Naive thymus-derived CD8-positive, alpha-beta T cell (primary cell): ENCODE data around the gene LOXL4. TPM values are rescaled to one million over a fixed set of nuclear protein-coding genes. Genes with fewer than 3 reads are reported as not detected.

Experiments
- ATAC-seq, 2 donors: fragments of 150-1000 bp; cut with Tn5 transposase in 1 of 2; sonication (Bioruptor Pico), chemical (Tn5 transposase) in 1 of 2; 1 replicate in 1 of 2; 2 replicates in 1 of 2; pipeline ENCODE4 v1.10.0; 2021; ENCODE audit warnings: mild to moderate bottlenecking in 2 of 2, moderate library complexity in 2 of 2
- POLR2A ChIA-PET: fragments of 350-600 bp; sonication (Branson Sonifier 250); formaldehyde crosslinking; loops from one replicate; lab custom pipeline; 2021; ENCODE audit warnings: antibody characterized with exemption; lab: Charles Lee
- DNase-seq, 10 donors: peaks; one replicate each; pipeline versions ENCODE4 v3.0.0 to v3.0.0-alpha.2; 2020 to 2022
- H3K27ac Mint-ChIP-seq, 10 donors: one replicate each; pipeline ENCODE4 v1.8.0; 2020 to 2022; ENCODE audit warnings: mild to moderate bottlenecking in 10 of 10, mixed read lengths in 10 of 10, moderate library complexity in 4 of 10, inconsistent platforms in 1 of 10
- H3K27me3 Mint-ChIP-seq, 5 donors: one replicate each; pipeline ENCODE4 v1.8.0; 2021 to 2022; ENCODE audit warnings: mixed read lengths in 5 of 5
- H3K36me3 Mint-ChIP-seq, 3 donors: one replicate each; pipeline ENCODE4 v1.8.0; 2020 to 2022; ENCODE audit warnings: mixed read lengths in 3 of 3, mild to moderate bottlenecking in 2 of 3, inconsistent platforms in 1 of 3
- H3K4me1 Mint-ChIP-seq, 4 donors: one replicate each; pipeline ENCODE4 v1.8.0; 2021 to 2022; ENCODE audit warnings: mixed read lengths in 4 of 4
- H3K4me3 Mint-ChIP-seq, 10 donors: one replicate each; pipeline ENCODE4 v1.8.0; 2020 to 2022; ENCODE audit warnings: mild to moderate bottlenecking in 10 of 10, mixed read lengths in 10 of 10, moderate library complexity in 6 of 10, inconsistent platforms in 1 of 10
- H3K9me3 Mint-ChIP-seq, 9 donors: one replicate each; pipeline ENCODE4 v1.8.0; 2020 to 2022; ENCODE audit warnings: mixed read lengths in 9 of 9, mild to moderate bottlenecking in 3 of 9, inconsistent platforms in 1 of 9, moderate library complexity in 1 of 9
- polyA plus RNA-seq, 3 donors: library from polyadenylated mRNA; unstranded; fragments of 300-500 nt; fragmentation: Illumina TruSeq; gene quantifications; one replicate each; pipeline ENCODE4 v1.2.3, GENCODE V29; 2021
- total RNA-seq, 8 experiments: library from RNA in 2 of 8; stranded (reverse) in 2 of 8; gene quantifications; one replicate each; pipeline ENCODE4 v1.2.3 and lab custom pipeline; 2021 to 2026

The LOXL4 gene
- total and polyA plus RNA-seq, 5 experiments from 2014 or later, result 0.12 TPM; not detected in 4

- Mint-ChIP-seq H3K36me3 (peaks cover 0 to 8% (median 3%) of the 10 kb centered on the region in 3 donors), H3K27me3 (peaks cover 10 to 69% (median 40%) of the 10 kb centered on the region in 5 donors), H3K27ac (no peak overlapping the region), H3K4me1 (peaks cover 1 to 10% (median 5%) of the 10 kb centered on the region in 4 donors), H3K9me3 (peaks cover 0 to 3% (median 0%) of the 10 kb centered on the region in 9 donors), H3K4me3 (no peak overlapping the region)
- no peak for DNase-seq
- ATAC-seq, result no peak
- POLR2A ChIA-PET, result no interaction called here
Measured at GRCh38 chr10:98306501-98306900, 38.5 kb upstream of the LOXL4 start.

- no peak overlapping the region for H3K27ac Mint-ChIP-seq
- peaks cover 0 to 8% (median 5%) of the 10 kb centered on the region in 3 donors for H3K36me3 Mint-ChIP-seq
- DNase-seq (no peak), ATAC-seq (no peak)
- peaks cover 10 to 71% (median 40%) of the 10 kb centered on the region in 5 donors for H3K27me3 Mint-ChIP-seq
- peaks cover 0 to 3% (median 0%) of the 10 kb centered on the region in 9 donors for H3K9me3 Mint-ChIP-seq
- POLR2A ChIA-PET, result no interaction called here
- H3K4me1 Mint-ChIP-seq, result peaks cover 0 to under 1% (median 0%) of the 10 kb centered on the region in 4 donors
- H3K4me3 Mint-ChIP-seq, result no peak overlapping the region
Measured at GRCh38 chr10:98303569-98303968, 35.6 kb upstream of the LOXL4 start.

- H3K27me3 Mint-ChIP-seq, result peaks cover 10 to 66% (median 39%) of the 10 kb centered on the region in 5 donors
- peaks cover 0 to 8% (median 5%) of the 10 kb centered on the region in 3 donors for H3K36me3 Mint-ChIP-seq
- no peak for ATAC-seq
- POLR2A ChIA-PET, result no interaction called here
- no peaks in the 10 kb centered on the region for H3K4me1 Mint-ChIP-seq
- DNase-seq, result no peak
- peaks cover 0 to 3% (median 0%) of the 10 kb centered on the region in 9 donors for H3K9me3 Mint-ChIP-seq
- H3K27ac Mint-ChIP-seq, result no peak overlapping the region
- no peak overlapping the region for H3K4me3 Mint-ChIP-seq
Measured at GRCh38 chr10:98302741-98303365, 34.9 kb upstream of the LOXL4 start.

DNA sequence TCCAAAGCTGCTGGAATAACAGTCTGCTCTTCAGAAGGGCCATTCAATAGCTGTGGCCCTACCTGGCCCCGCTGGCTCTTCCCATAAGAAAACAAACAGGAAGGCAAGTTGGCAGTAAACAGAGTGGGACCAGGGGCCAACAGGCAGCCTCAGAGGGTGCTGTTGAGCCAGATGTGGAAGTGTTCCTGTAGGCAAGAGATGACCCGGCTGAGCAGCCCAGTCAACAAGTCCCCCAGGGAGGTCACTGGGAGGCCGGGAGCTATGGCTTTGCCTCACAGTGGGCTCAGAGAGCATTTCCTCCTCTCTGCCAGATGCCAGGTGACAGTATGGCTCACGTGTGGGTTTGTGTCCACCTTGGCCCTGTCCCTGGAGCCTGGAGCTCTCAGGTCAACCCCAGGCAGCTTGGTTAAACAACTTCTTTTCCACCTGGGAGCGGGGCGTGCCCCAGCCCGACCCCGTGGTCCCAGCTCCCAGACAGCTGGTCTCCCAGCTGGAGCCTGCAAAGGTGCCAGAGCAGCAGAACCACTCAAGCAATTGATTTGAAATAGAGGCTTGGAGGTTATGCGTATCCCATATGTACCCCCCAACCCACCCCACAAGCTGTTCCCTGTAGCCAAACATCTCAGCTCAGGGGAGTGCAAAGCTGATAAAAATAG is 33.8 kb upstream of the LOXL4 start:
- DNase-seq (no peak), ATAC-seq (no peak)
- no peak overlapping the region for H3K27ac Mint-ChIP-seq
- peaks cover 10 to 69% (median 44%) of the 10 kb centered on the region in 5 donors for H3K27me3 Mint-ChIP-seq
- peaks cover 0 to 8% (median 4%) of the 10 kb centered on the region in 3 donors for H3K36me3 Mint-ChIP-seq
- POLR2A ChIA-PET, result no interaction called here
- peaks cover 0 to under 1% (median 0%) of the 10 kb centered on the region in 4 donors for H3K4me1 Mint-ChIP-seq
- H3K4me3 Mint-ChIP-seq, result no peak overlapping the region
- H3K9me3 Mint-ChIP-seq, result peaks cover 0 to 3% (median 0%) of the 10 kb centered on the region in 9 donors

- no peaks in the 10 kb centered on the region for H3K9me3 Mint-ChIP-seq
- peaks cover 0 to 4% (median 2%) of the 10 kb centered on the region in 4 donors for H3K4me1 Mint-ChIP-seq
- ATAC-seq (no peak), DNase-seq (no peak)
- H3K27me3 Mint-ChIP-seq, result peaks cover 5 to 73% (median 46%) of the 10 kb centered on the region in 5 donors
- peak overlapping the region in 1 of 10 donors; percentile 20 for H3K4me3 Mint-ChIP-seq
- no peak overlapping the region for H3K27ac Mint-ChIP-seq
- H3K36me3 Mint-ChIP-seq, result peaks cover 0 to 4% (median 2%) of the 10 kb centered on the region in 3 donors
- POLR2A ChIA-PET, result no interaction called here
Measured at GRCh38 chr10:98300526-98301229, 32.7 kb upstream of the LOXL4 start.

GRCh38 chr10:98299341-98299740 is 31.3 kb upstream of the LOXL4 start:
- DNase-seq, result no peak
- Mint-ChIP-seq H3K9me3 (no peaks in the 10 kb centered on the region), H3K4me3 (no peak overlapping the region), H3K27me3 (peaks cover 3 to 72% (median 44%) of the 10 kb centered on the region in 5 donors), H3K27ac (no peak overlapping the region), H3K36me3 (peaks cover 0 to 2% (median 0%) of the 10 kb centered on the region in 3 donors), H3K4me1 (peaks cover 0 to 4% (median 2%) of the 10 kb centered on the region in 4 donors)
- ATAC-seq, result no peak
- POLR2A ChIA-PET, result no interaction called here

DNA sequence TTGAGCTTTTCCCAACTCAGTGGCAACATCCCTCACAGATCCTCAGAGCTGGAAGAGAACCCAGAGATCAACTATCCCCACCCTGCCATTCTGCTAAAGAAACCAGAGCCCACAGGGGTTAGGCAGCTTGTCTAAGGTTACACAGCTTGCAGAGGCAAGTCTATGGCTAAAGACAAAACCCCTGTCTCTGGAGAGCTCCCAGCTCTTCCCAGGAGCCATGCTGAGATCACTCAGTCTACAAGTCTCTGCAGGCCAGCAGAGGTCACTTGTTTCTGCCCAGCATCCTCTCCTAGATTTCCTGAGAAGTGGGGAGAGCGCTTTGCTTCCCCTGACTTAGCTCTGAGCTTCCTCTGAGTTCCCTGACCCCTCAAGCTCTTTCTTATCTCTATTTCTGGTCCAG is 28.5 kb upstream of the LOXL4 start:
- no peak overlapping the region for H3K27ac Mint-ChIP-seq
- H3K4me1 Mint-ChIP-seq, result peaks cover 0 to 4% (median 2%) of the 10 kb centered on the region in 4 donors
- DNase-seq (no peak), ATAC-seq (no peak)
- peaks cover 7 to 63% (median 40%) of the 10 kb centered on the region in 5 donors for H3K27me3 Mint-ChIP-seq
- peaks cover 0 to 2% (median 0%) of the 10 kb centered on the region in 3 donors for H3K36me3 Mint-ChIP-seq
- POLR2A ChIA-PET, result no interaction called here
- no peak overlapping the region for H3K4me3 Mint-ChIP-seq
- no peaks in the 10 kb centered on the region for H3K9me3 Mint-ChIP-seq

- Mint-ChIP-seq H3K4me3 (no peak overlapping the region), H3K4me1 (peaks cover 0 to 4% (median 2%) of the 10 kb centered on the region in 4 donors), H3K36me3 (peaks cover 0 to 2% (median 0%) of the 10 kb centered on the region in 3 donors), H3K27me3 (peaks cover 7 to 57% (median 37%) of the 10 kb centered on the region in 5 donors), H3K27ac (no peak overlapping the region), H3K9me3 (no peaks in the 10 kb centered on the region)
- no peak for DNase-seq
- POLR2A ChIA-PET, result no interaction called here
- ATAC-seq, result no peak
Measured at GRCh38 chr10:98295907-98296306, 27.9 kb upstream of the LOXL4 start.

DNA sequence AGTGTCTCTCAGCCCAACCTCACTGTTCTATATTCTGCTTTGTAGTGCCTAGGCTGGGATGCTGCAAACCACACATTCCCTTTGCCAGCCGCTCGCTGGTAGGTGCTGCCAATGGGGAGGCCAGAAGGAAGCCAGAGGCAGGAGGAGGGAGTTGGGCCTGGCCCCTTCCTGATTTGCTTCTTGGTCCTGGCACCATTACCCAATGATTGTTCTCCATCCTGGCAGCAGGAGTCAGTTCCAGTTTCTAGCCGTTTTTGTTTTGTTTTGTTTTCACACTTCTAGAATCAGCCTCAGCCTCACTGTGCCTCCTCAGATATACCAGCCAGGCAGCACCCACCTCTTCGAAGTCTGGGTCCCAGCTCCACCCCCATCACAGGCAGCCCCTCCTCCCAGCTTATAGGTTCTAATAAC is 27.4 kb upstream of the LOXL4 start:
- POLR2A ChIA-PET, result no interaction called here
- H3K9me3 Mint-ChIP-seq, result no peaks in the 10 kb centered on the region
- peaks cover 7 to 52% (median 32%) of the 10 kb centered on the region in 5 donors for H3K27me3 Mint-ChIP-seq
- no peak overlapping the region for H3K4me3 Mint-ChIP-seq
- ATAC-seq (no peak), DNase-seq (no peak)
- H3K27ac Mint-ChIP-seq, result peak overlapping the region in 1 of 10 donors; percentile 59
- peaks cover 0 to 2% (median 0%) of the 10 kb centered on the region in 3 donors for H3K36me3 Mint-ChIP-seq
- H3K4me1 Mint-ChIP-seq, result peaks cover 0 to 4% (median 2%) of the 10 kb centered on the region in 4 donors

- H3K4me1 Mint-ChIP-seq, result peaks cover 0 to 4% (median 2%) of the 10 kb centered on the region in 4 donors
Measured at GRCh38 chr10:98294270-98294627, 26.3 kb upstream of the LOXL4 start.

DNA sequence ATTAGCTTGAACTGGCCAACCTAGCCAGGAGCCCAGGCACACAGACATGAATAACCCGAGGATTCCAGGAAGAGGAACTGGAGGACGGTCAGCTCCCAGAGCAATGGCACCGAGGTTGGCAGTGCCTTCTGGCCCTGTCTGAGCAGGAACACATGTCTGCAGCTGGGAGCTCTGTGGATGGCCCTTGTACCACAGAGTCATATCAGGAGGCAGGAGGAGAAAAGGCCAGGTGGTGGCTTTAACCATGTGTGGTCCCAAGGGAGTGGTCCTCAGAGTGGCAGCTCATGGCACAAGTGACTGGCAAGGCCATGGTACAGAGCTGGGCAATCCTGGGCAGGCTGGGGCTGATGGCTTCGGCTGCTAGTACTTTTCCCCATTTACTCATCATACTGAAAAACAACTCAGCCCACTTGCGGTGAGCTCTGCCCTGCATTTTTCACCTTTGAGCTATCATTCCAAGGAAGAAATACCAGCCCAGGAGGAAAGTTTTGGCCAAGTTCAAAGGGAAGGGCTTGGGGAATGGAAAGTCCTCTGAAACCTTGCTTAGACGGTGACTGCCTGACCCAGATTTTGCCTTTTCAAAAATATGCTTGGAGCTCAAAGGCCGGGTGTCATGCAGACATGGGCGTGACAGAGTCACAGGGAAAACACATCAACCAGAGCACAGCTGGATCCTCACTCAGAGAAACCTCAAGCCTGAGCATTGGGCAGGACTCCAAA is 25.7 kb upstream of the LOXL4 start:
- peaks cover 0 to 4% (median 2%) of the 10 kb centered on the region in 4 donors for H3K4me1 Mint-ChIP-seq
- H3K4me3 Mint-ChIP-seq, result no peak overlapping the region
- DNase-seq (no peak), ATAC-seq (no peak)
- peaks cover 5 to 42% (median 23%) of the 10 kb centered on the region in 5 donors for H3K27me3 Mint-ChIP-seq
- H3K27ac Mint-ChIP-seq, result no peak overlapping the region
- no peaks in the 10 kb centered on the region for H3K9me3 Mint-ChIP-seq
- H3K36me3 Mint-ChIP-seq, result no peaks in the 10 kb centered on the region
- POLR2A ChIA-PET, result no interaction called here

More at GRCh38 chr10:98294270-98294627, 26.3 kb upstream of the LOXL4 start:
- DNase-seq, result no peak
- Mint-ChIP-seq H3K9me3 (no peaks in the 10 kb centered on the region), H3K27me3 (peaks cover 7 to 42% (median 26%) of the 10 kb centered on the region in 5 donors), H3K27ac (no peak overlapping the region), H3K36me3 (no peaks in the 10 kb centered on the region), H3K4me3 (no peak overlapping the region)
- no peak for ATAC-seq
- POLR2A ChIA-PET, result no interaction called here

DNA sequence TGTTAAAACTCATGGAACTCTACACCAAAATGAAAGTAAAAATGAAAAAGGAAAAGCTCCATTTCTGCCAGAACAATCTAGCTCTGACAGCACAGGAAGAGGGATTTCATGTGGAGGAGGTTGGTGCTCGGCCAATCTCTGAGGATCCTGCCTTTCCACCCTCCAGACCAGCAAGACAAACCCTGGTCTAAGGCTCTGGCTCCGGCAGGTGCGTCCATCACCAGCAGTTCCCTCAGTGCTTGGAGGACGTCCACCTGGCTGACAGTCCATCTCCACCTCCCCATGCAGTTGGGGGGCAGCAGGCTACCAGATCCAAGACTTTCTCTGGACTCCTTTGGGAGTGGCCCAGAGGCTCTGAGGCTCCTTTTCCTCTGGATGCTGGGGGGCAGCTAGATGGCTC is 25.0 kb upstream of the LOXL4 start:
- no peak overlapping the region for H3K27ac Mint-ChIP-seq
- no peaks in the 10 kb centered on the region for H3K9me3 Mint-ChIP-seq
- H3K36me3 Mint-ChIP-seq, result no peaks in the 10 kb centered on the region
- POLR2A ChIA-PET, result no interaction called here
- peaks cover 0 to 4% (median 2%) of the 10 kb centered on the region in 4 donors for H3K4me1 Mint-ChIP-seq
- no peak overlapping the region for H3K4me3 Mint-ChIP-seq
- DNase-seq, result no peak
- H3K27me3 Mint-ChIP-seq, result peaks cover 5 to 42% (median 17%) of the 10 kb centered on the region in 5 donors
- no peak for ATAC-seq
